ENCODE results near the gene DLK1. TPM values are rescaled to one million over a fixed set of nuclear protein-coding genes. Genes with fewer than 3 reads are reported as not detected.

The DLK1 gene
- polyA plus RNA-seq, 1 donor (not counting 4 experiments of a cell fraction or from before 2014, with no cell fraction given), result not detected

DNA sequence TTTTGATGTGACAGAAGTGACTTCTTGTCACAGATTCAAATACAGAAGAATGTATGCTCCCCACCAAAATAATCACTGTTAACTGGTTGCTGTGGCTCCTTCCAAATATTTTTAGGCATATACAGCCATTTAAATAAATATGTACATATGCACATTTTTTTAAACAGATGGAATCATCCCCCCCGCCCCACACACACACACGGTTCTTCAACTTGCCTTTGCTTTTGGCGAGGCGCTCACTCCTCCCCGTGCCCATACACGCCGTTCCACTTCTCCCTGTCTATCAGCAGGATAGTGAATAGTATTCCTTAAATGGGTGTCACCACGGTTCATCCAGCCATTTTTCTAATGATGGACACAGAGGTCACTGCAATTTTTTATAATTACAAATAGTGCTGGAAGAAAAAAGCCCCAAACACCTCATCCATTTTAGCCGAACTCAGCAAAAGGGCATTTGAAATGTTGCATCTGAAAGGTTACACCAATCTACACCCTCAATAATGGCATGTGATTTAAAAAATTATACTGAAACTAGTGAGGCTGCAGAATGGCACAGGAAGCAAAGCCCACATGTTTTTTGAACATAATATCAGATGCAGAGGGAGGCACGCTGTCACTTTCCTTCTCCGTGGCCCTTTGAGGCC is 60.0 kb downstream of the DLK1 start:
- TF ChIP-seq, protein P1, sequence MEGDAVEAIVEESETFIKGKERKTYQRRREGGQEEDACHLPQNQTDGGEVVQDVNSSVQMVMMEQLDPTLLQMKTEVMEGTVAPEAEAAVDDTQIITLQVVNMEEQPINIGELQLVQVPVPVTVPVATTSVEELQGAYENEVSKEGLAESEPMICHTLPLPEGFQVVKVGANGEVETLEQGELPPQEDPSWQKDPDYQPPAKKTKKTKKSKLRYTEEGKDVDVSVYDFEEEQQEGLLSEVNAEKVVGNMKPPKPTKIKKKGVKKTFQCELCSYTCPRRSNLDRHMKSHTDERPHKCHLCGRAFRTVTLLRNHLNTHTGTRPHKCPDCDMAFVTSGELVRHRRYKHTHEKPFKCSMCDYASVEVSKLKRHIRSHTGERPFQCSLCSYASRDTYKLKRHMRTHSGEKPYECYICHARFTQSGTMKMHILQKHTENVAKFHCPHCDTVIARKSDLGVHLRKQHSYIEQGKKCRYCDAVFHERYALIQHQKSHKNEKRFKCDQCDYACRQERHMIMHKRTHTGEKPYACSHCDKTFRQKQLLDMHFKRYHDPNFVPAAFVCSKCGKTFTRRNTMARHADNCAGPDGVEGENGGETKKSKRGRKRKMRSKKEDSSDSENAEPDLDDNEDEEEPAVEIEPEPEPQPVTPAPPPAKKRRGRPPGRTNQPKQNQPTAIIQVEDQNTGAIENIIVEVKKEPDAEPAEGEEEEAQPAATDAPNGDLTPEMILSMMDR (optimal IDR thresholded peaks at IDR 0.05 in 1 of 3, IDR thresholded peaks at IDR 0.05 in 1 of 3, conservative IDR thresholded peaks at IDR 0.05 in 1 of 3; ENCODE audit: extremely low read depth in 1 of 3, insufficient read depth in 2 of 3, low read length in 3 of 3), result no peak
- TF ChIP-seq EZH2 (IDR thresholded peaks at IDR 0.05; ENCODE audit: low read length), result no peak
- no peaks in the 10 kb centered on the region for H3K4me1 ChIP-seq (ENCODE audit: control insufficient read depth, extremely low read depth, insufficient read depth, low read length)
- no peak overlapping the region for H3K27ac ChIP-seq (ENCODE audit: control insufficient read depth, insufficient read depth, low read length)
- no peak overlapping the region for H3K4me2 ChIP-seq (ENCODE audit: control insufficient read depth, extremely low read depth, insufficient read depth, low read depth, low read length)
- DNase-seq (ENCODE audit: low read depth, low spot score) (no peak), FAIRE-seq (no peak)
- H3K79me2 ChIP-seq (ENCODE audit: control insufficient read depth, insufficient read depth, low read length), result no peaks in the 10 kb centered on the region
- no peaks in the 10 kb centered on the region for H3K9me1 ChIP-seq (ENCODE audit: control insufficient read depth, extremely low read depth, insufficient read depth, low read length)
- dilution Hi-C loops (cut with MboI; ENCODE audit: extremely low pct_ligation_motif_present, low sequenced_read_pairs), result no loop called here
- no peak overlapping the region for H3K9ac ChIP-seq (ENCODE audit: control insufficient read depth, extremely low read depth, insufficient read depth, low read length)
- peaks cover 3% of the 10 kb centered on the region for H4K20me1 ChIP-seq (ENCODE audit: control insufficient read depth, extremely low read depth, insufficient read depth, low read length)
- H2AFZ ChIP-seq (ENCODE audit: control insufficient read depth, low read length), result no peak overlapping the region
- H3K9me3 ChIP-seq (ENCODE audit: control insufficient read depth, low read depth, low read length), result no peaks in the 10 kb centered on the region
- H3K27me3 ChIP-seq (ENCODE audit: control insufficient read depth, extremely low read depth, insufficient read depth, low read length), result peaks cover 22% of the 10 kb centered on the region
- no peaks in the 10 kb centered on the region for H3K36me3 ChIP-seq (ENCODE audit: control insufficient read depth in 2 of 2, extremely low read depth in 1 of 2, insufficient read depth in 2 of 2, low read length in 2 of 2)
- no peak overlapping the region for H3K4me3 ChIP-seq (ENCODE audit: control insufficient read depth in 2 of 3, extremely low read depth in 1 of 3, insufficient read depth in 2 of 3, low read depth in 1 of 3, low read length in 3 of 3)

DNA sequence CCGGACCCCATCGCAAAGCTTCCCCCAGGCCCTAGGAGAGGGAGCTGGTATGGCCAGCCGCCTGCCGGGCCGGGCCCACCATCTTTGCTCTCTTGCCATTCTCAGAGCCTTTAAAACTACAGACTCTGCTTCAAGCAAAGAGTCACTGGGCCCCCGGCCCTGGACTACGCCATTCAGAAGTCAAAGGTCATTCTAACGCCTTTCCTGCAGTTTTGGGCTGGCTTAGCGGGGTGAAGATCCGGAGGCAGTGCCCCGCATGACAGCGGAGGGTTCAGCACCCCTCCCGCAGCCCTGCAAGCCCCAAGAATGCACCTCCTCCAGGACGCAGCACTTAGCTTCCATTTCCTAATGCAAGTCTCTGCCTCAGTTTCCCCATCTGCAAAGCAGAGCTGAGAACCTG is 61.0 kb downstream of the DLK1 start:
- dilution Hi-C loops (cut with MboI; ENCODE audit: extremely low pct_ligation_motif_present, low sequenced_read_pairs), result no loop called here
- Histone ChIP-seq H3K4me1 (ENCODE audit: control insufficient read depth, extremely low read depth, insufficient read depth, low read length) (no peaks in the 10 kb centered on the region), H3K9me1 (ENCODE audit: control insufficient read depth, extremely low read depth, insufficient read depth, low read length) (no peaks in the 10 kb centered on the region), H3K4me3 (ENCODE audit: control insufficient read depth in 2 of 3, extremely low read depth in 1 of 3, insufficient read depth in 2 of 3, low read depth in 1 of 3, low read length in 3 of 3) (no peak overlapping the region), H2AFZ (ENCODE audit: control insufficient read depth, low read length) (no peak overlapping the region), H3K27ac (ENCODE audit: control insufficient read depth, insufficient read depth, low read length) (no peak overlapping the region), H3K9me3 (ENCODE audit: control insufficient read depth, low read depth, low read length) (no peaks in the 10 kb centered on the region), H3K36me3 (ENCODE audit: control insufficient read depth in 2 of 2, extremely low read depth in 1 of 2, insufficient read depth in 2 of 2, low read length in 2 of 2) (no peaks in the 10 kb centered on the region), H3K9ac (ENCODE audit: control insufficient read depth, extremely low read depth, insufficient read depth, low read length) (no peak overlapping the region), H4K20me1 (ENCODE audit: control insufficient read depth, extremely low read depth, insufficient read depth, low read length) (peaks cover 3% of the 10 kb centered on the region), H3K4me2 (ENCODE audit: control insufficient read depth, extremely low read depth, insufficient read depth, low read depth, low read length) (no peak overlapping the region), H3K79me2 (ENCODE audit: control insufficient read depth, insufficient read depth, low read length) (no peaks in the 10 kb centered on the region), H3K27me3 (ENCODE audit: control insufficient read depth, extremely low read depth, insufficient read depth, low read length) (peaks cover 25% of the 10 kb centered on the region)
- DNase-seq (ENCODE audit: low read depth, low spot score) (no peak), FAIRE-seq (no peak)
- no peak for TF ChIP-seq EZH2 (IDR thresholded peaks at IDR 0.05; ENCODE audit: low read length)
- TF ChIP-seq, protein P1 (optimal IDR thresholded peaks at IDR 0.05 in 1 of 3, IDR thresholded peaks at IDR 0.05 in 1 of 3, conservative IDR thresholded peaks at IDR 0.05 in 1 of 3; ENCODE audit: extremely low read depth in 1 of 3, insufficient read depth in 2 of 3, low read length in 3 of 3), result no peak

Other genes with a start within 250 kb of the DLK1 start
- gene BEGAIN, start 139.5 kb upstream of the DLK1 start, polyA plus RNA-seq, result 0.25 to 0.41 TPM (median 0.28 TPM) in 3 replicates
- 2.7 to 6.2 TPM (median 5.6 TPM) in 3 replicates for gene MEG3, start 99.2 kb downstream of the DLK1 start, polyA plus RNA-seq
- gene RTL1, start 176.8 kb downstream of the DLK1 start, polyA plus RNA-seq, result not detected in 3 replicates